Activated naive CD8-positive, alpha-beta T cell treated with anti-CD3 and anti-CD28 coated beads, Interleukin-2, amount 10 ng/mL, durations not matched to agents 7 days and 5 days (primary cell): Measurements from ENCODE around the gene ATXN1. TPM values are rescaled to one million over a fixed set of nuclear protein-coding genes. Genes with fewer than 3 reads are reported as not detected.
A peak's percentile ranks its signal among the peaks of the same experiment; 100 is the strongest.

Source experiments
- ATAC-seq: fragments of 150-1000 bp; cut with Tn5 transposase; one replicate; pipeline ENCODE4 v1.10.0; 2021; ENCODE audit warnings: low read depth, moderate library complexity
- POLR2A ChIA-PET: fragments of 350-600 bp; sonication (Branson Sonifier 250); formaldehyde crosslinking; loops from one replicate; lab custom pipeline; 2021; ENCODE audit warnings: antibody characterized with exemption; lab: Charles Lee
- DNase-seq: peaks from one replicate; pipeline ENCODE4 v3.0.0; 2021
- H3K27ac Mint-ChIP-seq: one replicate; pipeline ENCODE4 v1.8.0; 2022; ENCODE audit warnings: mild to moderate bottlenecking, mixed read lengths
- H3K27me3 Mint-ChIP-seq: one replicate; pipeline ENCODE4 v1.8.0; 2022; ENCODE audit warnings: mild to moderate bottlenecking, moderate library complexity, mixed read lengths
- H3K36me3 Mint-ChIP-seq: one replicate; pipeline ENCODE4 v1.8.0; 2021; ENCODE audit warnings: mild to moderate bottlenecking, mixed read lengths
- H3K4me1 Mint-ChIP-seq: one replicate; pipeline ENCODE4 v1.8.0; 2021; ENCODE audit warnings: mixed read lengths
- H3K4me3 Mint-ChIP-seq: one replicate; pipeline ENCODE4 v1.8.0; 2022; ENCODE audit warnings: mild to moderate bottlenecking, moderate library complexity, mixed read lengths
- H3K9me3 Mint-ChIP-seq: one replicate; pipeline ENCODE4 v1.8.0; 2021; ENCODE audit warnings: mixed read lengths
- total RNA-seq, 2 experiments: library from RNA; stranded (reverse); gene quantifications; one replicate each; pipeline ENCODE4 v1.2.3, GENCODE V29; 2021

The ATXN1 gene
- total RNA-seq, 2 experiments from 2014 or later, result 63.6 to 67.2 TPM

DNA sequence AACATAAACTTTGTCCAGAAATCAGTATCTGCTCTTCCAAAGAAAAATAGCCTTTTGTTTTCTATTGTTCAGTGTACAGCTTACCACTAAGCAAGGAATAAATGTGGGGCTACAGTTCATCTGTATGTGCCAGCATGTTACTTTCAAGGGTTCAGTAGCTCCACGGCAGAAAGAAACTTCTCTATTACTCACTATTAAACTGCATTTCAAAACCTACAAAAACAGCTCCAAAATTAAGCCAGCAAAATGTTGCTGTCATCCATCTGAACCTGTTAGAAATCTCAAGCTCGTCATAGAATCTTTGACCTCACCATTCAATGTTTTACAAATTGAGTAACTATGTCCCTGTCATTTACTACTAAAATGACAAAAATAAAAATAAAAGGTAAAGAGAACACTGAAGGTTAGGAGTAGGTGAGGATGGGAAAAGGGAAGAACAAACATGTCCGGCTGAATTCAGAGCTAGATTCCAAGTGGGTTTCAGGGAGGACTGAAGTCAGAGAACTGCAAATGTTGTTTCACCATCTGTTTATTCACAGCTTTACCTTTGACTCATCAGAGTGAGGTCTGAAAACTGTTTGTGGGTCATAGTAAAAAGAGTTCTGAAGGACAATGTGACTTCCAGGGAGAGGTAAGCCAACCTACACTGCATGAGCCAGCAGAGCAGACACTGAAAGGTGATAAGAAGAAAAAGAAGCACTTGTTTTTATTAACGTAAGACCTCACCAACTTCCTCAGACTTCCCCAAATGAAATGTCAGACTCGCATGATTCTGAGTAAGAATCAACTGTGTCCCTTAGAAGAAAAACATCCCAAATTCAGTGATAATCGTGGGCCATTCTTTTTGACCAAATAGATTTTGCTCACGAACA, 62.0 kb downstream of the ATXN1 start:
- Mint-ChIP-seq H3K36me3 (peaks cover 10% of the 10 kb centered on the region), H3K9me3 (no peaks in the 10 kb centered on the region), H3K27me3 (no peaks in the 10 kb centered on the region), H3K4me1 (peaks cover 52% of the 10 kb centered on the region), H3K27ac (peak overlapping the region; percentile 82), H3K4me3 (peak overlapping the region; percentile 81)
- peak; percentile 23 for ATAC-seq
- POLR2A ChIA-PET, result interaction anchor here (0.8 to 1.4 kb wide), 2 partner anchors 10 to 62 kb away, joined by 5 to 8 read pairs; partner anchors contain the start of gene ATXN1
- no peak for DNase-seq

DNA sequence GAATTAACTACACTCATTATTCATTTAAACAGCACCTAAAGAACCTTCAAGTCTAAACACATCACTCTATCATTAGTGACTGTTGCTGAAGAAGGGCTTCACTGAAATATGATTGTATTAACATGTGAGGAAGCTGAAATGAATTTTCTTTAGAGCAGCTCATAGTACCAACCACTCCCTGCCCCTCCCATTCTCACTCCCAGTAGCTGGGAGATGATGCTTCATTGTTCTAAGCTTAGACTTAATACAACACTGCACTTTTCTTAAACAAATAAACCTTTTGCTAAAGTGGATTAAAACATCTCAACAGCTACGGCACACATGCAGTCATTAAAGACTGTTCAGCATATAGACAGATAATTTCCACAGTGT, 63.1 kb downstream of the ATXN1 start:
- Mint-ChIP-seq H3K9me3 (no peaks in the 10 kb centered on the region), H3K27ac (peak overlapping the region; percentile 58), H3K4me1 (peaks cover 49% of the 10 kb centered on the region), H3K27me3 (no peaks in the 10 kb centered on the region), H3K36me3 (peaks cover 13% of the 10 kb centered on the region), H3K4me3 (peak overlapping the region; percentile 3)
- no peak for DNase-seq
- POLR2A ChIA-PET, result interaction anchor here (1.4 kb wide), 1 partner anchor 63 kb away, joined by 8 read pairs; the partner anchor contains the start of gene ATXN1
- ATAC-seq, result no peak

DNA sequence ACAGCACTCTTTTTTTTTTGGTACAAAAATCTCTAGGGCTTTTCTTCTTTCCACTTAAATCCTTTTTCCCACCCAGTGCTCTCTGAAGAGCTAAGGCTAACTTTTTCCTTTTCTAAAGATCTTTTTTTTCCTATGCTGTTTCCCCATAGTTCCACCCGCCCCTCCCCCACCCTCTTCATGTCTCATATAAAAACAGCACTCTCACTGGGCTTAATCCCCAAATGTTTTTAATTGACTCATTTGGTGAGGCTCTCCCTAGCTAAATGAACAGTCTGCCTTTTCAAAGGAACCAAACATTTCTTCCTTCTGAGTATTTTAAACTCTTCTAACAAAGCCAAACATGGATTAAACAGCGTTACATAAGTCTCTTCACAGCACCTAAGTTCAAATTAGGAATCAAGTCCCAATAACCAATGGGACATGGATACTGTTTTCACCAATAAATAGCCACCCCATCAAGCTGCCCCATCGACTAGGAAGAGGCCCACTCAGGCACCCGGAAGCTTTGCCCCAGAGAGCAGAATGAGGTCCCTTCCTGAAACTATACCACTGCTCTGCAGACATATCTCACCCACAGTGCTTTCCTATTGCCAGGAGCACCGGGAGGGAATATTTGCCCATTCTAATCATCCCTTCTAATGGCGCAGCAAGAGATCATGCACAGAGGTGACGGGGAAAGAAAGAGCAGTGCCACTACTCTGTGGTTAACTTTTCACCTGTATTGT, 63.7 kb downstream of the ATXN1 start:
- DNase-seq (no peak), ATAC-seq (no peak)
- peaks cover 49% of the 10 kb centered on the region for H3K4me1 Mint-ChIP-seq
- H3K36me3 Mint-ChIP-seq, result peaks cover 14% of the 10 kb centered on the region
- peak overlapping the region; percentile 58 for H3K27ac Mint-ChIP-seq
- POLR2A ChIA-PET, result interaction anchor here (1.4 kb wide), 1 partner anchor 64 kb away, joined by 8 read pairs; the partner anchor contains the start of gene ATXN1
- peak overlapping the region; percentile 3 for H3K4me3 Mint-ChIP-seq
- no peaks in the 10 kb centered on the region for H3K27me3 Mint-ChIP-seq
- no peaks in the 10 kb centered on the region for H3K9me3 Mint-ChIP-seq

DNA sequence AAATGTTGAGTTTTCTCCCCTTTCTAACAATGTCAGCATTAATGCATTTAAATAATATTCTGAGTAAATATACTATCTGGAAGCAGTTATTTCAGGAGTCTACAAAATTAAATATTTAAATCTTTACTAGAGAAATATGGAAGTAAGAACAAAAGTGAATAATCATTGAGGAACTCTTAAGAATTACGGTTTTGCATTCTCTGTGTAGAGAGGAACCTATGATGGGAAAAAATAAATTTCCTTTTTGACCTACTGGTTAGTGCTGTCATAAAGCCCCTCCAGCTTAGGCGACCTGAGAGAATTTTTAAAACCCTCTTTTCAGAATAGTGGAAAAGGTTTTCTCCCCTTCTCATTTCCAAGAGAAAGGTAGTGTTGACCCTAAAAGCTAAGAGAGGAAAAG, 64.8 kb downstream of the ATXN1 start:
- POLR2A ChIA-PET, result no interaction called here
- no peak overlapping the region for H3K4me3 Mint-ChIP-seq
- no peak for DNase-seq
- H3K27ac Mint-ChIP-seq, result no peak overlapping the region
- ATAC-seq, result no peak
- H3K36me3 Mint-ChIP-seq, result peaks cover 14% of the 10 kb centered on the region
- H3K4me1 Mint-ChIP-seq, result peaks cover 51% of the 10 kb centered on the region
- H3K9me3 Mint-ChIP-seq, result no peaks in the 10 kb centered on the region
- H3K27me3 Mint-ChIP-seq, result no peaks in the 10 kb centered on the region

DNA sequence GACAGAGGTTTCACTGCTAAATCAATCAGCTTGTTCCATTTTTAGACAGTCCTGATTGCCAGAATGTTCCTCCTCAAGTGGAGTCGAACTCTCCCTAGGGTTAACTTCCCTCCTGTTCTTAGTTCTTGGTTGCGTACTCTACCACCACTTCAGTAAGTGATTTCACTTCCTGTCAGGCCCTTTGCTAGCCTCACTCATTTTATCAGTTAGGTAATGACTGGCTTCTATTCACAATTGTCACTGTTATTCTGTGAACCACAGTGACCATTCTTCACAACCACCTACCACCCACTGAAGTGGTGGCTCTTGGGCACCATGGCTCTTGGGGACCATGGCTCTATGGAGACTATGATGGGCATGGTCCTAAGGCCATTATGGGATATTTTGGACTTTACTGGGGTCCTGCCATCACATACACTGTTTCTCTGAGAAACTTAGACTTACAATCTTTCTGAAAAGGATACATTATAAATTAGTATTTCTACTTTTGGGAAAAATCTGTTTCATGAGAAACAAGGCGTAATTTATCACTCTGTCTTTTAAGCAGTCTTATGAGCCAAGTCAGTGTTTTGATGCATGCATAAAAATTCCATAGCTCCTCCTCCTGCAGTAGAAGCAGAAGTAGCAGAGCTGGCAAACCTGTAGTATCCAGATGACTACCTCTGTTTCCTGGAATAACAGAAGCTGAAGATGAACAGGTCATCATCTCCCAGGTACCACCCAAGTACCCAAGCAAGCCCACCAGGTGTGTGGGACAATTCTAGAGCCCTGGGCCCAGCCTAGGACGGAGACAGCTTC, 66.3 kb downstream of the ATXN1 start:
- peaks cover 11% of the 10 kb centered on the region for H3K36me3 Mint-ChIP-seq
- H3K27me3 Mint-ChIP-seq, result no peaks in the 10 kb centered on the region
- peak; percentile 44 for ATAC-seq
- DNase-seq, result no peak
- no peaks in the 10 kb centered on the region for H3K9me3 Mint-ChIP-seq
- H3K4me1 Mint-ChIP-seq, result peaks cover 53% of the 10 kb centered on the region
- POLR2A ChIA-PET, result no interaction called here
- no peak overlapping the region for H3K4me3 Mint-ChIP-seq
- peak overlapping the region; percentile 8 for H3K27ac Mint-ChIP-seq

DNA sequence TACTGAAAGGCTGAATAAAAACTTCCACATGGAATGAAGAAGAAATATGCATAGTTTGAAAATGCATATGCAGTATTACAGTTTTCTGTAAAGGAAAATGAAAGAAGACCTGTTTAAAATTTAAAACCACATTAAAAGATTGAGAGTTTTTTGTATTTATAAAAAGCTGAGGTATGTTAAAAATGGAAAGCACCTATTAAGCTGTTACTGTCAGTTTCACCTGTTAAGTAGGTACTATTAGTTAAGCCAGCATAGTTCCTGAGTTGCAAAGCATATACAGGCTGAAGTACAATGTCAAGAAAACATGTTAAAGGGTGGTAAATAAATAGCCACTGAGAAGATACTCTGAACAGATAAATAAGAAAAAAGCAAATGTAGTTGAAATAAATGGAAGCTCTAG, 69.9 kb downstream of the ATXN1 start:
- no peaks in the 10 kb centered on the region for H3K9me3 Mint-ChIP-seq
- no peaks in the 10 kb centered on the region for H3K27me3 Mint-ChIP-seq
- POLR2A ChIA-PET, result no interaction called here
- H3K36me3 Mint-ChIP-seq, result peaks cover 14% of the 10 kb centered on the region
- ATAC-seq (no peak), DNase-seq (no peak)
- H3K4me1 Mint-ChIP-seq, result peaks cover 51% of the 10 kb centered on the region
- H3K4me3 Mint-ChIP-seq, result no peak overlapping the region
- peak overlapping the region; percentile 48 for H3K27ac Mint-ChIP-seq

DNA sequence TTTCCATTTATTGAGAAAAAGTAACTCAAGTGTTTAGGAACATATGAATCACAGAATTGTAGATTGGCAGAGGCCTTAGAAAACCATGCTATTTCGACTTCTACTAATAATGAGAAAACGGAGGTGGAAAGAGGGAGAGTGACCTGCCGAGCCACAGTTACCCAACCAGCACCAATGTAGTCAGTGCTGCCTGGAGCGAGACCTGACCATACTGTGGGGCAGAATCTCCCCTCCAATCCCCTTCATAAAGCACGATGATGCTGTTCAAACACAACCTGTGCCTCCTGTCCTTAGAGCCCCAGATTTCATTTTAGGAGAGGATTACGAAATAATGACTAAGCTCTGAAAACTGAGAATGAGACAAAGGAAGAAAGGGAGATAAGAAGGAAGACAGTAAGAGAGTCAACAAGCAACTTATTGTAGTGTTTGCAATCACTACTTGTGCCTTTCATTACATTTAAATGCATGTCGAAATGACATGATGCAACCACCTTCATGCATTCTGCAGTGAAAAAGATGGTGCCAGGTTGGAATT, 70.6 kb downstream of the ATXN1 start:
- no peaks in the 10 kb centered on the region for H3K9me3 Mint-ChIP-seq
- H3K4me3 Mint-ChIP-seq, result peak overlapping the region; percentile 12
- peak; percentile 23 for ATAC-seq
- DNase-seq, result no peak
- peak overlapping the region; percentile 70 for H3K27ac Mint-ChIP-seq
- H3K4me1 Mint-ChIP-seq, result peaks cover 51% of the 10 kb centered on the region
- peaks cover 14% of the 10 kb centered on the region for H3K36me3 Mint-ChIP-seq
- POLR2A ChIA-PET, result no interaction called here
- no peaks in the 10 kb centered on the region for H3K27me3 Mint-ChIP-seq

DNA sequence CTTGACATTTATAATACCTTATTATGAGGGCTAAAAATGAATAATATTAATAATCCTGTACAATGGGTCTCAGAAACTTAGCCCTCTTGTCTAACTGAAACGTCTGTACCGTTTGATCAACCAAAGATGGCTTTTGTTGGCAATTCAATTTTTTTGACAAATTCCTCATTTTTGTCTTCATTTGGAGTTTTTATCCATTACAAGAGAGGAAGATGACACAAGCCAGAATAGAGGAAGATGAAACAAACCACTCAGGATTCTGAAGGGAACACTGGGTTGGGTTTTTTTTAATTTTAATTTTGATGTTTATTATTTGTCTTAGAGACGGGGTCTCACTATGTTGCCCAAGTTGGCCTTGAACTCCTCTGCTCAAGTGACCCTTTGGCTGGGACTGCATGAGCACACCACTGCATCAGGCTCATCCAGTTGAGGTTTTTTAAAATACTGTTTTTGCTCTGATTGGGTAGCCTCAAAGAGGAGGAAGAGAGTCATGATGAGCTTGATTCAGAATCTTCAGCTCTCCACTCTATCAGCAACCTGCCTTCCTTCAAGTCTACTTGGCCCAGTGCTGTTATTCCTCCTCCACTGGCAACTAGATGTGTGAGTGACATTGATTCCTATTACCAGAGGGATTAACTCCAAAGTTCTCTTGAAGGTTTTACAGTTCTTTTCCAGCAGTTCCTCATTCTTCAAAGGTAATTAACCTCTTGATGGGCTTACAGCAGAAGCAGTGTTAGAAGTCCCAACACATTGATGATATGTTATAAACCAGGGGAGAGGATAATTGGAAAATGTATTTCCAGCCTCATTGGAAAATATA, 71.3 kb downstream of the ATXN1 start:
- H3K4me3 Mint-ChIP-seq, result peak overlapping the region; percentile 12
- peaks cover 14% of the 10 kb centered on the region for H3K36me3 Mint-ChIP-seq
- H3K27me3 Mint-ChIP-seq, result no peaks in the 10 kb centered on the region
- H3K27ac Mint-ChIP-seq, result peak overlapping the region; percentile 70
- ATAC-seq, result no peak
- POLR2A ChIA-PET, result interaction anchor here (1.0 kb wide), 1 partner anchor 9 kb away, joined by 5 read pairs; no protein-coding TSS in a partner anchor
- H3K9me3 Mint-ChIP-seq, result no peaks in the 10 kb centered on the region
- no peak for DNase-seq
- H3K4me1 Mint-ChIP-seq, result peaks cover 53% of the 10 kb centered on the region

DNA sequence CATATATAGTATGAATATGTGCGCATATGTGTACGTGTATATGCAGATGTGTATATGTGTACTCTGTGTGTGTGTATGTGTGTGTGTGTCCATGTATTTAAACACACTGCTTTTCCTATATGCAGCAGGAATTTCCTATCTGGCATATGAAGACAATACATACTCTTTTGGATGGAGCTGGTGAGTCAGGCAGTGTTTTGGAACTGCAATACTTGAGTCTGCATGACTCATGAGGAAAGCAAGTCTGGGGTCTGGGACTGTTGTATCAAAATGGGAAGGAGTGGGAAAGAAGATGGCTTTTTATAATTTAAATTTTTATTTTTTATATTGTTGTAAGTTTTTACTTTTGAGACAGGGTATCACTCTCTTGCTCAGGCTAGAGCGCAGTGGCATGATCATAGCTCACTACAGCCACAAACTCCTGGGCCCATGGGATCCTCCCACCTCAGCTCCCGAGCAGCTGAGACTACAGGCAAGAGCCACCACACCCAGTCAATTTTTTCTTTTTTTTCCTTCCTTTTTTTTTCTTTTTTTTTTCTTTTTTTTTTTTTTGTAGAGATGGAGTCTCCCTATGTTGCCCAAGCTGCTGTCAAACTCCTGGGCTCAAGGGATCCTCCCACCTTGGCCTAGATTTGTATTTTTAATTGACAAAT, 72.2 kb downstream of the ATXN1 start:
- Mint-ChIP-seq H3K4me1 (peaks cover 51% of the 10 kb centered on the region), H3K36me3 (peaks cover 8% of the 10 kb centered on the region), H3K4me3 (no peak overlapping the region), H3K9me3 (no peaks in the 10 kb centered on the region), H3K27ac (no peak overlapping the region), H3K27me3 (no peaks in the 10 kb centered on the region)
- no peak for DNase-seq
- POLR2A ChIA-PET, result interaction anchor here (1.0 kb wide), 1 partner anchor 10 kb away, joined by 5 read pairs; no protein-coding TSS in a partner anchor
- no peak for ATAC-seq

DNA sequence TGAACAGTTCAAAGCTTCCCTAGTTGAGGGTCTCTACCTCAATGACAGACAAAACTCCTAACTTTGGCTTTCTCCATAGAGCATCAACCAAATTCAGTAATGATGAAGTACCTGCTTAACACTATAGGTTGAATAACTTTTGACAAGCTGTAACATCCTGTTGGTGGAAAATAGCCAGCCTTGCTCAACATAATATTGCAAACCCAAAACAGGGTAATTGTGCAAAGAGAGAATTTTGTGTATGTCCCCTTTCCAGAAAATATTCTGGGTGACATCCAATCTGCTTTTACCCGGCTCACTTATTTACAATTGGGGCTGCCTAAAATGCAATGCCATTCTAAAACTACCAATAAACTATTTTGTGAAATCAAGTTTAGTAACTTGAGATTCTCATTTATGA, 72.8 kb downstream of the ATXN1 start:
- Mint-ChIP-seq H3K9me3 (no peaks in the 10 kb centered on the region), H3K27ac (no peak overlapping the region), H3K36me3 (peaks cover 6% of the 10 kb centered on the region), H3K4me3 (no peak overlapping the region), H3K27me3 (no peaks in the 10 kb centered on the region), H3K4me1 (peaks cover 52% of the 10 kb centered on the region)
- POLR2A ChIA-PET, result interaction anchor here (0.6 to 1.1 kb wide), 3 partner anchors 59 to 208 kb away, joined by 4 to 6 read pairs (median 4); partner anchors contain the start of gene ATXN1
- ATAC-seq (peak; percentile 44), DNase-seq (no peak)

DNA sequence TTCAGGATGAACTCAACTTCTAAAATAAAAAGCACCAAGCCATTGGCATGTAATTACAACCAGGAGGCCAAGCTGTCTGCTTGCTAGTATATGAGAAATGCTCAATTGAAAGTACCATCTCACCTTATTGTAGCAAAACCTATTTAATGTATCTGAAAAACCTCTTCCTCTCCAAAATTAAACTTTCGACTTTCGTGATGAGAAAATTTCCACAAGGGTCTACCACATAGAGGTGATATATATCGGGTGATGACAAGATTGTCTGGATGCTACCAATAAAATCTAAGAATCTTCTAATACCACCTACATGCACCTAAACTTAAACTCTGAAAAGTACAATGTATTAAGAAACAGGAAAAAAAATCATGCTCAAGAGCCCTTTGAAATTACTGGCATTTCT, 74.2 kb downstream of the ATXN1 start:
- ATAC-seq, result no peak
- H3K4me1 Mint-ChIP-seq, result peaks cover 52% of the 10 kb centered on the region
- peak overlapping the region; percentile 73 for H3K4me3 Mint-ChIP-seq
- H3K36me3 Mint-ChIP-seq, result peaks cover 6% of the 10 kb centered on the region
- POLR2A ChIA-PET, result no interaction called here
- no peak for DNase-seq
- no peaks in the 10 kb centered on the region for H3K9me3 Mint-ChIP-seq
- H3K27me3 Mint-ChIP-seq, result no peaks in the 10 kb centered on the region
- H3K27ac Mint-ChIP-seq, result peak overlapping the region; percentile 75
